Endodermal cell (in vitro differentiated cells): ENCODE measurements around the gene ORAI2. TPM values are rescaled to one million over a fixed set of nuclear protein-coding genes. Genes with fewer than 3 reads are reported as not detected.

ENCODE experiments used
- DNase-seq: peaks from one replicate; pipeline ENCODE4 v3.0.0-alpha.2; 2017
- H3K27ac ChIP-seq: 2 replicates; pipeline ENCODE4 v1.5.1; 2013; ENCODE audit warnings: mild to moderate bottlenecking, low read depth, low read length, moderate library complexity
- H3K27me3 ChIP-seq: 2 replicates; pipeline ENCODE4 v1.6.1; 2013; ENCODE audit warnings: mild to moderate bottlenecking, low read length, moderate library complexity; ENCODE audit not compliant: insufficient read depth, control insufficient read depth, poor library complexity, severe bottlenecking
- H3K36me3 ChIP-seq: 2 replicates; pipeline ENCODE4 v1.7.0; 2013; ENCODE audit warnings: mild to moderate bottlenecking, low read length, moderate library complexity; ENCODE audit not compliant: control insufficient read depth, insufficient read depth
- H3K4me1 ChIP-seq: one replicate; pipeline ENCODE4 v1.7.0; 2013; ENCODE audit warnings: low read length; ENCODE audit not compliant: control insufficient read depth, insufficient read depth
- H3K4me3 ChIP-seq: 2 replicates; pipeline ENCODE4 v1.5.1; 2013; ENCODE audit warnings: mild to moderate bottlenecking, low read length, moderate library complexity
- H3K9ac ChIP-seq: 2 replicates; pipeline ENCODE4 v1.6.1; 2013; ENCODE audit warnings: mild to moderate bottlenecking, low read length, moderate library complexity; ENCODE audit not compliant: poor library complexity, severe bottlenecking; ENCODE audit errors: extremely low read depth
- H3K9me3 ChIP-seq: 2 replicates; pipeline ENCODE4 v1.6.1; 2013; ENCODE audit warnings: mild to moderate bottlenecking, low read length, moderate library complexity; ENCODE audit not compliant: control insufficient read depth
- H3K27ac Mint-ChIP-seq: 2 replicates; pipeline ENCODE4 v1.8.0; 2020; ENCODE audit warnings: mixed read lengths
- H3K27me3 Mint-ChIP-seq: 2 replicates; pipeline ENCODE4 v1.8.0; 2021; ENCODE audit warnings: mild to moderate bottlenecking, mixed read lengths; ENCODE audit not compliant: insufficient read depth
- H3K36me3 Mint-ChIP-seq: 2 replicates; pipeline ENCODE4 v1.8.0; 2020; ENCODE audit warnings: low read depth, mixed read lengths
- H3K4me1 Mint-ChIP-seq: 2 replicates; pipeline ENCODE4 v1.8.0; 2020; ENCODE audit warnings: mixed read lengths
- H3K4me3 Mint-ChIP-seq: 2 replicates; pipeline ENCODE4 v1.8.0; 2020; ENCODE audit warnings: mild to moderate bottlenecking, moderate library complexity, mixed read lengths
- H3K9me3 Mint-ChIP-seq: 2 replicates; pipeline ENCODE4 v1.8.0; 2020; ENCODE audit warnings: mild to moderate bottlenecking, mixed read lengths
- WGBS, 2 experiments: methylation state at CpG; one replicate each; pipeline versions ENCODE4 v1.1.5 to v1.1.7; 2013; ENCODE audit warnings: missing lambda C conversion rate in 2 of 2, mixed read lengths in 1 of 2; ENCODE audit not compliant: insufficient coverage in 1 of 2, insufficient read length in 1 of 2; 5-methylcytosine and 5-hydroxymethylcytosine counted together
- total RNA-seq, 2 donors: library from RNA; stranded (reverse); fragmentation: NEBNext Ultra II Directional in 1 of 2; extraction: Animal tissue kit (Norgen Biotek cat#: 25700) in 1 of 2; gene quantifications; 2 replicates in 1 of 2; 3 replicates in 1 of 2; pipeline ENCODE4 v1.2.1, GENCODE V29; 2021
- TF ChIP-seq, protein P1 (sequence below): fragments of 200-600 bp; sonication (generic); conservative IDR thresholded peaks from 2 replicates; pipeline ENCODE4 v1.5.0; 2021; ENCODE audit warnings: antibody characterized with exemption, mild to moderate bottlenecking

The ORAI2 gene
- total RNA-seq, 2 donors from 2014 or later: 24.3 to 26.1 TPM

DNA sequence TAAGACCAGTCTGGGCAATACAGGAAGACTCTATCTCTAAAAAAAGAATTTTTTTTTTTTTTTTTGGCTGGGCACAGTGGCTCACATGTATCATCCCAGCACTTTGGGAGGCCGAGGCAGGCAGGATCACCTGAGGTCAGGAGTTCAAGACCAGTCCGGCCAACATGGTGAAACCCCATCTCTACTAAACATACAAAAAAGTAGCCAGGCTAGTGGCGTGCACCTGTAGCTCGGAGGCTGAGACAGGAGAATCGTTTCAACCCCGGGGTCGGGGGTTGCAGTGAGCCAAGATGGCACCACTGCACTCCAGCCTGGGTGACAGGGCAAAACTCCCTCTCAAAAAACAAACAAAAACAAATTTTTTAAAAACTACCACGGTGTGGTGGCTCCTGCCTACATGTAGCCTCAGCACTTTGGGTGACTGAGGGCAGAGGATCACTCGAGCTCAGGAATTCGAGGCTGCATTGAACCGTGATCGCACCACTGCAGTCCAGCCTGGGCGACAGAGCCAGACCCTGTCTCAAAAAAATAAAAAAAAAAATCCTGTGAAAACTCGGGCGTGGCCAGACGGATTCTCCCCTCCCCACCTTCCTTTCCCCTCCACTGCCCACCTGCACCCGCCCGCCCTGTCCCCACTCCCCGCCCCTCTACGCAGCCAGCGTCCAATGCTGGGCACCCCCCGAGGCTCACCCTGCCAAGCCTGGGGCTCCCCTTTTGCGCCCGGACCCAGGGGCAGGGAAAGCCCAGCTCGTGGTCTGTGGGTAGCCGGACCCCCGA is 745 bp upstream of the ORAI2 start:
- no peaks in the 10 kb centered on the region for H3K4me1 ChIP-seq
- H3K4me1 Mint-ChIP-seq: peaks cover 14% of the 10 kb centered on the region
- H3K27ac ChIP-seq: peak overlapping the region; percentile 64
- no peaks in the 10 kb centered on the region for H3K9me3 Mint-ChIP-seq
- TF ChIP-seq, protein P1, sequence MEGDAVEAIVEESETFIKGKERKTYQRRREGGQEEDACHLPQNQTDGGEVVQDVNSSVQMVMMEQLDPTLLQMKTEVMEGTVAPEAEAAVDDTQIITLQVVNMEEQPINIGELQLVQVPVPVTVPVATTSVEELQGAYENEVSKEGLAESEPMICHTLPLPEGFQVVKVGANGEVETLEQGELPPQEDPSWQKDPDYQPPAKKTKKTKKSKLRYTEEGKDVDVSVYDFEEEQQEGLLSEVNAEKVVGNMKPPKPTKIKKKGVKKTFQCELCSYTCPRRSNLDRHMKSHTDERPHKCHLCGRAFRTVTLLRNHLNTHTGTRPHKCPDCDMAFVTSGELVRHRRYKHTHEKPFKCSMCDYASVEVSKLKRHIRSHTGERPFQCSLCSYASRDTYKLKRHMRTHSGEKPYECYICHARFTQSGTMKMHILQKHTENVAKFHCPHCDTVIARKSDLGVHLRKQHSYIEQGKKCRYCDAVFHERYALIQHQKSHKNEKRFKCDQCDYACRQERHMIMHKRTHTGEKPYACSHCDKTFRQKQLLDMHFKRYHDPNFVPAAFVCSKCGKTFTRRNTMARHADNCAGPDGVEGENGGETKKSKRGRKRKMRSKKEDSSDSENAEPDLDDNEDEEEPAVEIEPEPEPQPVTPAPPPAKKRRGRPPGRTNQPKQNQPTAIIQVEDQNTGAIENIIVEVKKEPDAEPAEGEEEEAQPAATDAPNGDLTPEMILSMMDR: no peak
- H3K9ac ChIP-seq: peak overlapping the region; percentile 63
- H3K9me3 ChIP-seq: no peaks in the 10 kb centered on the region
- H3K36me3 ChIP-seq: no peaks in the 10 kb centered on the region
- H3K4me3 Mint-ChIP-seq: peak overlapping the region; percentile 66
- H3K36me3 Mint-ChIP-seq: peaks cover 12% of the 10 kb centered on the region
- H3K27me3 ChIP-seq: no peaks in the 10 kb centered on the region
- peak; percentile 66 for DNase-seq
- 37% methylated on average over 10 to 27 of the region's 27 CpGs for WGBS, 2 experiments
- H3K27ac Mint-ChIP-seq: peak overlapping the region; percentile 72
- peak overlapping the region; percentile 84 for H3K4me3 ChIP-seq
- no peaks in the 10 kb centered on the region for H3K27me3 Mint-ChIP-seq

DNA sequence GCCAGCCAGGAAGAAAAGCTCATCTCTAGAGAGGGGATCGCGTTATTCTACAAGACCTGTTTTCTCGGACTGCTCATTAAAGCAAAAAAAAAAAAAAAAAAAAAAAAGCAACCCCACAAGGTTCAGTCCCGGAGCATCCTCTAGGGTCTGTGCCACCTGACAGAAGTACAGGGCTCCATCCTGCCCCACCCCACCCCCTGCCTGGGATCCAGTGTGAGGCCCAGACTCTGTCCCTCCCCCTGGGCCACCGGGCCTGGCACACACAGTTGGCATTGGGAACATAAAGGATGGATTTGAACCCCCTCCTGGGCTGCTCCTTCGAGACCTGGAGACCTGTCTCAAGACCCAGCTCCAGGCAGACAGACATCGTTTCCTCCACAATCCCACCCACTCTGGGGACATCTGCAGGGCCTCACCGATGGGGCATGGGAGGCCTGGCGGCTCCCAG is 688 bp downstream of the ORAI2 start:
- Mint-ChIP-seq H3K36me3 (peaks cover 13% of the 10 kb centered on the region), H3K9me3 (no peaks in the 10 kb centered on the region), H3K4me3 (peak overlapping the region; percentile 66), H3K4me1 (peaks cover 14% of the 10 kb centered on the region), H3K27me3 (no peaks in the 10 kb centered on the region), H3K27ac (no peak overlapping the region)
- no peaks in the 10 kb centered on the region for H3K4me1 ChIP-seq
- TF ChIP-seq, protein P1: no peak
- no peak overlapping the region for H3K27ac ChIP-seq
- peak overlapping the region; percentile 84 for H3K4me3 ChIP-seq
- H3K36me3 ChIP-seq: no peaks in the 10 kb centered on the region
- H3K9ac ChIP-seq: peak overlapping the region; percentile 60
- no peaks in the 10 kb centered on the region for H3K9me3 ChIP-seq
- WGBS, 2 experiments: 53 to 70% methylated on average over 3 to 9 of the region's 9 CpGs
- peak; percentile 58 for DNase-seq
- H3K27me3 ChIP-seq: no peaks in the 10 kb centered on the region

DNA sequence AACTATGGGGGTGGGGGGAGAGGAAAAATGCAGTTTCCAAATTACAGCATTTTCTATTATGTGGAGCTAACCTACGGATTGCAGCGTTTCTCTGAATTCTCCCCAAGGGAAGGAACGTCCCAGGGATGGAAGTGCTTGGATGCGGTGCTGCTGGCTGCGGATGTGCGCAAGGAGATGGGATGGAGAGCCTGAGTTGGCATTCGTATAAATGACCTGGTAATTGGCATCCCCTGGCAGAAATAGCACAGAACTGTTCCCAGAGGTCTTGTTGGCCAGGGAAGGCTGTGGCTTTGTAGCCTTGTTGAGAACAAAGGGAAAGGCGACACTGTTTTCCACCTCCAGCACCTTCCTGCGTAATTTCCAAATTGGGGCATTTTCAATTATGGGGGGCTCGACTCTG is 2.7 kb downstream of the ORAI2 start:
- Mint-ChIP-seq H3K4me3 (no peak overlapping the region), H3K4me1 (peaks cover 12% of the 10 kb centered on the region), H3K27ac (no peak overlapping the region), H3K36me3 (peaks cover 20% of the 10 kb centered on the region), H3K27me3 (no peaks in the 10 kb centered on the region), H3K9me3 (no peaks in the 10 kb centered on the region)
- no peak for DNase-seq
- Histone ChIP-seq H3K4me3 (no peak overlapping the region), H3K27me3 (no peaks in the 10 kb centered on the region), H3K27ac (no peak overlapping the region), H3K9me3 (no peaks in the 10 kb centered on the region), H3K36me3 (no peaks in the 10 kb centered on the region), H3K4me1 (no peaks in the 10 kb centered on the region), H3K9ac (no peak overlapping the region)
- TF ChIP-seq, protein P1: no peak
- 96 to 100% methylated on average over 9 to 10 of the region's 10 CpGs for WGBS, 2 experiments
